GM12878 (cell line): ENCODE results near the gene SHMT1. TPM values are rescaled to one million over a fixed set of nuclear protein-coding genes. Genes with fewer than 3 reads are reported as not detected.

Experiments used
- ATAC-seq: fragments of 200-7000 bp; cut with Tn5 transposase; 3 replicates; pipeline ENCODE4 v1.9.1; 2020; ENCODE audit warnings: mild to moderate bottlenecking, moderate library complexity
- BruUV-seq: library from RNA; stranded (reverse); fragments of 400-500 nt; replicated peaks from 2 replicates; lab custom pipeline; 2021; lab: Mats Ljungman, UMichigan
- CTCF ChIA-PET: fragments of 300-600 bp; sonication (Branson Sonifier 250); formaldehyde crosslinking; extraction: SDS; loops from one replicate; lab custom pipeline; 2021; ENCODE audit warnings: inconsistent platforms; lab: Yijun Ruan, JAX
- POLR2A ChIA-PET: fragments of 350-600 bp; formaldehyde crosslinking; extraction: SDS; loops from one replicate; lab custom pipeline; 2021; ENCODE audit warnings: inconsistent platforms; lab: Charles Lee
- RAD21 ChIA-PET: fragments of 300-600 bp; sonication (Branson Sonifier 250); formaldehyde crosslinking; loops from one replicate; lab custom pipeline; 2023; ENCODE audit warnings: antibody characterized with exemption; ENCODE audit not compliant: unreplicated experiment; lab: Charles Lee
- SMC1A ChIA-PET: fragments of 300-600 bp; sonication (Branson Sonifier 250); formaldehyde crosslinking; loops from one replicate; lab custom pipeline; 2023; ENCODE audit not compliant: unreplicated experiment, uncharacterized antibody; lab: Charles Lee
- DNase-seq: peaks from one replicate; pipeline ENCODE4 v3.0.0-alpha.2; 2011; ENCODE audit warnings: low read depth, low spot score
- FAIRE-seq: peaks from 3 replicates; lab custom pipeline; 2011; peaks lifted over from hg19 to GRCh38; lab: Jason Lieb, UNC
- H2AFZ ChIP-seq: 2 replicates; pipeline ENCODE4 v1.6.0; 2011; ENCODE audit warnings: low read depth, low read length, control low read depth; ENCODE audit not compliant: control insufficient read depth
- H3K27ac ChIP-seq: 2 replicates; pipeline ENCODE4 v1.5.1; 2011; ENCODE audit warnings: control low read depth; ENCODE audit not compliant: control insufficient read depth, insufficient read depth
- H3K27me3 ChIP-seq, 2 experiments: replicated peaks in 1 of 2; 2 replicates each; pipeline versions ENCODE4 v1.6.0 to v1.6.1; 2011; ENCODE audit warnings: low read length in 1 of 2; ENCODE audit not compliant: control insufficient read depth in 2 of 2, insufficient read depth in 2 of 2
- H3K36me3 ChIP-seq, 2 experiments: 2 replicates each; pipeline ENCODE4 v1.5.1; 2011; ENCODE audit warnings: low read length in 1 of 2; ENCODE audit not compliant: control insufficient read depth in 2 of 2, insufficient read depth in 2 of 2
- H3K4me1 ChIP-seq: 2 replicates; pipeline ENCODE4 v1.6.1; 2011; ENCODE audit warnings: mild to moderate bottlenecking, low read length, moderate library complexity, mixed read lengths; ENCODE audit not compliant: control insufficient read depth, insufficient read depth
- H3K4me2 ChIP-seq: 2 replicates; pipeline ENCODE4 v1.6.0; 2011; ENCODE audit warnings: control low read depth; ENCODE audit not compliant: control insufficient read depth, insufficient read depth
- H3K4me3 ChIP-seq: fragments of 200-600 bp; sonication (generic); 2 replicates; pipeline ENCODE4 v1.5.1; 2016
- H3K79me2 ChIP-seq: 2 replicates; pipeline ENCODE4 v1.6.0; 2011; ENCODE audit warnings: low read length; ENCODE audit not compliant: control insufficient read depth, insufficient read depth
- H3K9ac ChIP-seq: 2 replicates; pipeline ENCODE4 v1.8.0; 2011; ENCODE audit warnings: low read length, control low read depth, mixed read lengths; ENCODE audit not compliant: control insufficient read depth, insufficient read depth
- H3K9me3 ChIP-seq: replicated peaks from 3 replicates; pipeline ENCODE4 v1.5.1; 2011; ENCODE audit warnings: mild to moderate bottlenecking, low read length; ENCODE audit not compliant: control insufficient read depth, insufficient read depth
- H4K20me1 ChIP-seq: 2 replicates; pipeline ENCODE4 v1.6.0; 2011; ENCODE audit not compliant: control insufficient read depth, insufficient read depth
- ASH2L ChIP-seq: fragments of 300-600, 200-600 bp; sonication (generic); IDR thresholded peaks from 2 replicates; pipeline ENCODE4 v1.6.1; 2017; ENCODE audit warnings: low read depth, mild to moderate bottlenecking, borderline replicate concordance
- FOS ChIP-seq: IDR thresholded peaks from 3 replicates; pipeline ENCODE4 v1.6.1; 2011; ENCODE audit warnings: borderline replicate concordance; ENCODE audit not compliant: insufficient read length; ENCODE audit errors: extremely low read depth
- HDAC6 ChIP-seq: fragments of 200-600 bp; sonication (generic); IDR thresholded peaks from one replicate; pipeline ENCODE4 v1.8.0; 2017; ENCODE audit warnings: antibody characterized with exemption; ENCODE audit not compliant: unreplicated experiment
- IRF3 ChIP-seq: fragments of 450-650 bp; IDR thresholded peaks from 2 replicates; pipeline ENCODE4 v1.6.1; 2014; ENCODE audit warnings: mild to moderate bottlenecking
- MEF2A ChIP-seq: IDR thresholded peaks from 2 replicates; pipeline ENCODE4 v1.6.1; 2011; ENCODE audit warnings: low read depth, mild to moderate bottlenecking, low read length, moderate library complexity; ENCODE audit not compliant: insufficient read depth
- MTA3 ChIP-seq: IDR thresholded peaks from 2 replicates; pipeline ENCODE4 v1.6.1; 2012; ENCODE audit warnings: low read length, inconsistent platforms, borderline replicate concordance
- MYC ChIP-seq: IDR thresholded peaks from 2 replicates; pipeline ENCODE4 v1.6.1; 2011; ENCODE audit warnings: mild to moderate bottlenecking, low read length, moderate library complexity, inconsistent platforms; ENCODE audit not compliant: insufficient read depth, insufficient replicate concordance, insufficient read length, severe bottlenecking
- NRF1 ChIP-seq: conservative IDR thresholded peaks from 2 replicates; pipeline ENCODE4 v1.6.1; 2011; ENCODE audit warnings: mild to moderate bottlenecking, low read depth, low read length, improper control_type of control experiment
- SKIL ChIP-seq: fragments of 450-650 bp; IDR thresholded peaks from 2 replicates; pipeline ENCODE4 v1.6.1; 2017; ENCODE audit warnings: mild to moderate bottlenecking, low read depth, inconsistent platforms; ENCODE audit not compliant: poor library complexity, severe bottlenecking
- TCF7 ChIP-seq: IDR thresholded peaks from 2 replicates; pipeline ENCODE4 v1.6.1; 2014; ENCODE audit warnings: antibody characterized with exemption, borderline replicate concordance
- WGBS: methylation state at CpG from one replicate; pipeline ENCODE4 v1.1.6; 2016; ENCODE audit warnings: low lambda C conversion rate; ENCODE audit not compliant: insufficient replicate concordance, insufficient coverage; ENCODE audit errors: missing lambda C conversion rate; 5-methylcytosine and 5-hydroxymethylcytosine counted together
- in situ Hi-C: fragments of 300-500 bp; cut with MboI; formaldehyde crosslinking; loops from 9 replicates; pipeline ENCODE4 v1.14.3; 2018; ENCODE audit warnings: mixed read lengths
- intact Hi-C: fragments of 100-400 bp; cut with micrococcal nuclease; formaldehyde crosslinking; loops from one replicate; pipeline ENCODE4 v1.14.2; 2022; ENCODE audit not compliant: unreplicated experiment
- polyA plus RNA-seq, 11 experiments: library from polyadenylated mRNA; depleted of rRNA in 4 of 11; unstranded in 6 of 11; stranded (reverse) in 5 of 11; fragments of >200 nt; fragmentation: Nextera tagmentation in 4 of 11; fragmentation: Illumina TruSeq in 1 of 11; extraction: Ambion mirVana in 4 of 11; extraction: Trizol in 1 of 11; gene quantifications; 1 replicate in 1 of 11; 2 replicates in 10 of 11; pipeline versions ENCODE4 v1.2.1 to v1.2.3, GENCODE V29; 2011 to 2016; ENCODE audit warnings: inconsistent platforms in 2 of 11, missing spikeins in 2 of 11, low read depth in 1 of 11
- total RNA-seq, 4 experiments: library from RNA; depleted of rRNA in 3 of 4; stranded (reverse); fragments of >200 nt in 3 of 4; fragmentation: Illumina TruSeq in 1 of 4; extraction: Trizol in 1 of 4; gene quantifications; 2 replicates each; pipeline versions ENCODE4 v1.2.1 to v1.2.3, GENCODE V29; 2013 to 2021

Gene SHMT1
- total and polyA plus RNA-seq, 10 of the 15 experiments (the other 5 are each of a cell fraction or from before 2014, with no cell fraction given), result 5.2 to 60.1 (median 34.6) TPM

- DNase-seq, result no peak
- no peak for ATAC-seq
- Histone ChIP-seq H3K4me3 (no peak overlapping the region; the same call in 1 of the 2 replicates), H3K4me2 (peak overlapping the region; percentile 67), H3K9ac (no peak overlapping the region), H3K4me1 (peaks cover 22% of the 10 kb centered on the region), H3K79me2 (peaks cover 48% of the 10 kb centered on the region), H3K27ac (no peak overlapping the region), H2AFZ (no peak overlapping the region), H4K20me1 (peaks cover 8% of the 10 kb centered on the region; the same call in 1 of the 2 replicates), H3K9me3 (no peaks in the 10 kb centered on the region), H3K27me3 (no peaks in the 10 kb centered on the region), H3K36me3 (peaks cover 2 to 9% of the 10 kb centered on the region in 2 experiments; a peak in 2 of 4 replicates)
- WGBS, result 90% methylated on average over 18 of the region's 18 CpGs
- no peak for TF ChIP-seq NRF1
- no peak for TF ChIP-seq MTA3
- TF ChIP-seq MYC, result no peak
- no peak for TF ChIP-seq FOS
- no peak for TF ChIP-seq TCF7
- TF ChIP-seq ASH2L, result no peak
- no peak for TF ChIP-seq SKIL
- TF ChIP-seq IRF3, result no peak
- no peak for TF ChIP-seq MEF2A
- TF ChIP-seq HDAC6, result no peak
- ChIA-PET CTCF (no interaction called here), RAD21 (no interaction called here), POLR2A (interaction anchor here (0.6 kb wide), 1 partner anchor 9 kb away, joined by 3 read pairs; no protein-coding TSS in a partner anchor), SMC1A (interaction anchor here (0.9 kb wide), 1 partner anchor 9 kb away, joined by 3 read pairs; no protein-coding TSS in a partner anchor)
- no peak for FAIRE-seq
- BruUV-seq, result no TSS peak
- intact Hi-C loops, result loop anchor here (5.0 kb wide), 1 partner anchor 137 kb away; the partner anchor contains the start of gene ALKBH5
- in situ Hi-C loops, result no loop called here
These were observed 44.4 kb downstream of the SHMT1 start for GRCh38 chr17:18318771-18319450.
